K562 (cell line): ENCODE measurements around the gene SYNRG. TPM values are rescaled to one million over a fixed set of nuclear protein-coding genes. Genes with fewer than 3 reads are reported as not detected.

Experiments used
- ATAC-seq: fragments of 200-7000 bp; cut with Tn5 transposase; 3 replicates; pipeline ENCODE4 v1.9.1; 2020; ENCODE audit warnings: moderate library complexity
- BruUV-seq: library from RNA; stranded (reverse); fragments of 400-500 nt; replicated peaks from 2 replicates; lab custom pipeline; 2021; lab: Mats Ljungman, UMichigan
- CTCF ChIA-PET: fragments of 300-600 bp; formaldehyde crosslinking; extraction: SDS; loops from one replicate; lab custom pipeline; 2021; ENCODE audit warnings: low intra/inter-chr PET ratio; lab: Yijun Ruan, JAX
- POLR2A ChIA-PET: fragments of 300-600, 350-650 bp; sonication (Branson Sonifier 250); formaldehyde crosslinking; extraction: SDS; loops from one replicate; lab custom pipeline; 2021; ENCODE audit warnings: antibody characterized with exemption, inconsistent platforms; lab: Yijun Ruan, JAX
- DNase-seq, 4 experiments: peaks; one replicate each; pipeline versions ENCODE4 v3.0.0 to v3.0.0-alpha.2; 2011 to 2018; ENCODE audit warnings: low spot score in 3 of 4, mixed read lengths in 3 of 4; ENCODE audit errors: extremely low read depth in 1 of 4
- FAIRE-seq: peaks from 2 replicates; lab custom pipeline; 2011; peaks lifted over from hg19 to GRCh38; lab: Jason Lieb, UNC
- H2AFZ ChIP-seq: 2 replicates; pipeline ENCODE4 v1.6.0; 2011; ENCODE audit warnings: low read depth, low read length, control low read depth, inconsistent platforms
- H3K27ac ChIP-seq: fragments of 200-600 bp; 3 replicates; pipeline ENCODE4 v1.8.0; 2011; ENCODE audit warnings: low read depth, mild to moderate bottlenecking, control low read depth, inconsistent platforms, low read length, moderate library complexity, mixed read lengths; ENCODE audit errors: extremely low read depth
- H3K27me3 ChIP-seq, 2 experiments: fragments of 300-600 bp in 1 of 2; 2 replicates in 1 of 2; 3 replicates in 1 of 2; pipeline versions ENCODE4 v1.6.0 to v1.8.0; 2011; ENCODE audit warnings: inconsistent platforms in 2 of 2, low read length in 2 of 2, mild to moderate bottlenecking in 1 of 2, mixed read lengths in 1 of 2, moderate library complexity in 1 of 2; ENCODE audit not compliant: control insufficient read depth in 2 of 2, insufficient read depth in 2 of 2
- H3K36me3 ChIP-seq: fragments of 300-600 bp; 3 replicates; pipeline ENCODE4 v1.8.0; 2011; ENCODE audit warnings: mild to moderate bottlenecking, low read length, inconsistent platforms; ENCODE audit not compliant: control insufficient read depth, insufficient read depth
- H3K4me1 ChIP-seq, 2 experiments: fragments of 200-600 bp in 1 of 2; replicated peaks in 1 of 2; 2 replicates in 1 of 2; 3 replicates in 1 of 2; pipeline versions ENCODE4 v1.5.1 to v1.8.0; 2011; ENCODE audit warnings: inconsistent platforms in 2 of 2, low read length in 2 of 2, mild to moderate bottlenecking in 1 of 2, mixed read lengths in 1 of 2, moderate library complexity in 1 of 2; ENCODE audit not compliant: control insufficient read depth in 2 of 2, insufficient read depth in 2 of 2
- H3K4me2 ChIP-seq: 2 replicates; pipeline ENCODE4 v1.6.1; 2011; ENCODE audit warnings: low read length, control low read depth, inconsistent platforms, mixed read lengths; ENCODE audit not compliant: insufficient read depth
- H3K4me3 ChIP-seq: fragments of 200-600 bp; sonication (generic), shearing (Covaris generic); 2 replicates; pipeline ENCODE4 v1.5.1; 2016; ENCODE audit warnings: control low read depth, inconsistent platforms
- H3K79me2 ChIP-seq: fragments of 200-600 bp; 3 replicates; pipeline ENCODE4 v1.8.0; 2011; ENCODE audit warnings: low read length, inconsistent platforms; ENCODE audit not compliant: control insufficient read depth, insufficient read depth
- H3K9ac ChIP-seq, 2 experiments: 2 replicates each; pipeline versions ENCODE4 v1.6.0 to v1.6.1; 2011; ENCODE audit warnings: low read depth in 2 of 2, low read length in 2 of 2, control low read depth in 1 of 2, inconsistent platforms in 1 of 2, mild to moderate bottlenecking in 1 of 2, mixed read lengths in 1 of 2; ENCODE audit not compliant: insufficient read depth in 1 of 2
- H3K9me1 ChIP-seq: one replicate; pipeline ENCODE4 v1.6.0; 2011; ENCODE audit warnings: inconsistent platforms, mild to moderate bottlenecking, low read length, moderate library complexity; ENCODE audit not compliant: control insufficient read depth, insufficient read depth
- H3K9me3 ChIP-seq: replicated peaks from 2 replicates; pipeline ENCODE4 v1.5.1; 2011; ENCODE audit warnings: low read depth, low read length, inconsistent platforms; ENCODE audit not compliant: control insufficient read depth, insufficient read depth
- H4K20me1 ChIP-seq: replicated peaks from 2 replicates; pipeline ENCODE4 v1.6.1; 2011; ENCODE audit warnings: low read length, inconsistent platforms, mixed read lengths; ENCODE audit not compliant: control insufficient read depth, insufficient read depth
- HNRNPLL ChIP-seq: fragments of 200-400 bp; formaldehyde crosslinking; IDR thresholded peaks from 2 replicates; pipeline ENCODE4 v1.6.1; 2017; ENCODE audit warnings: low read length, low read depth, mild to moderate bottlenecking; ENCODE audit not compliant: poor library complexity, severe bottlenecking
- KLF10 ChIP-seq: fragments of 250-450 bp; sonication (Bioruptor Pico); IDR thresholded peaks from 2 replicates; pipeline ENCODE4 v1.6.1; 2021; ENCODE audit warnings: matching md5 sums
- MYBL2 ChIP-seq, 2 experiments: fragments of 450-650 bp in 1 of 2; sonication (generic) in 1 of 2; formaldehyde crosslinking in 1 of 2; IDR thresholded peaks; 2 replicates each; pipeline versions ENCODE4 v1.6.1 to v1.8.1; 2017 to 2022; ENCODE audit warnings: borderline replicate concordance in 1 of 2, inconsistent platforms in 1 of 2, low read depth in 1 of 2, mild to moderate bottlenecking in 1 of 2, missing genetic modification reagents in 1 of 2, moderate library complexity in 1 of 2
- NCOA6 ChIP-seq: fragments of 450-650 bp; IDR thresholded peaks from 2 replicates; pipeline ENCODE4 v1.6.1; 2017; ENCODE audit warnings: mild to moderate bottlenecking
- NCOR1 ChIP-seq: fragments of 450-650 bp; IDR thresholded peaks from 2 replicates; pipeline ENCODE4 v1.6.1; 2016; ENCODE audit warnings: mild to moderate bottlenecking, moderate library complexity
- NR2C1 ChIP-seq, 2 experiments: fragments of 450-650 bp; IDR thresholded peaks; 2 replicates each; pipeline ENCODE4 v1.6.1; 2017; ENCODE audit warnings: mild to moderate bottlenecking in 2 of 2, antibody characterized with exemption in 1 of 2, inconsistent platforms in 1 of 2, missing compliant biosample characterization in 1 of 2, missing genetic modification characterization in 1 of 2
- RFX5 ChIP-seq: IDR thresholded peaks from 2 replicates; pipeline ENCODE4 v1.6.1; 2011; ENCODE audit warnings: low read depth, mild to moderate bottlenecking, improper control_type of control experiment, low read length
- RHOXF2B ChIP-seq: fragments of 250-450 bp; sonication (Bioruptor Pico); conservative IDR thresholded peaks from 2 replicates; pipeline ENCODE4 v1.5.1; 2021
- RNF2 ChIP-seq: sonication (generic); IDR thresholded peaks from 2 replicates; pipeline ENCODE4 v1.6.1; 2016
- SIN3A ChIP-seq, 2 experiments: fragments of 150-350 bp in 1 of 2; IDR thresholded peaks; 2 replicates each; pipeline ENCODE4 v1.6.1; 2011 to 2016; ENCODE audit warnings: borderline replicate concordance in 2 of 2, low read depth in 2 of 2, low read length in 2 of 2, mild to moderate bottlenecking in 2 of 2, moderate library complexity in 2 of 2; ENCODE audit not compliant: control insufficient read depth in 1 of 2
- TEAD1 ChIP-seq, 2 experiments: fragments of 450-650 bp in 1 of 2; sonication (generic) in 1 of 2; formaldehyde crosslinking; IDR thresholded peaks; 2 replicates each; pipeline versions ENCODE4 v1.4.0 to v1.8.0; 2020 to 2022; ENCODE audit warnings: mild to moderate bottlenecking in 2 of 2, missing genetic modification reagents in 1 of 2
- ZNF140 ChIP-seq: fragments of 250-450 bp; sonication (Bioruptor Pico); IDR thresholded peaks from 2 replicates; pipeline ENCODE4 v1.8.0; 2021; ENCODE audit warnings: moderate library complexity, mild to moderate bottlenecking, inconsistent platforms
- ZNF224 ChIP-seq: sonication (generic); formaldehyde crosslinking; IDR thresholded peaks from 2 replicates; pipeline ENCODE4 v1.8.0; 2022; ENCODE audit warnings: mild to moderate bottlenecking, missing genetic modification reagents
- ZNF551 ChIP-seq: fragments of 250-450 bp; sonication (Bioruptor Pico); IDR thresholded peaks from 2 replicates; pipeline ENCODE4 v1.5.0; 2021; ENCODE audit warnings: mild to moderate bottlenecking, moderate library complexity
- ZNF699 ChIP-seq: fragments of 250-450 bp; sonication (Bioruptor Pico); IDR thresholded peaks from 2 replicates; pipeline ENCODE4 v1.8.0; 2021; ENCODE audit warnings: mild to moderate bottlenecking, moderate library complexity; ENCODE audit not compliant: insufficient replicate concordance
- WGBS: fragments of 100-300 bp; shearing (Covaris generic); methylation state at CpG from one replicate; pipeline ENCODE4 v1.1.6; 2016; ENCODE audit warnings: low coverage, mixed read lengths; ENCODE audit not compliant: insufficient coverage; ENCODE audit errors: missing lambda C conversion rate; 5-methylcytosine and 5-hydroxymethylcytosine counted together
- in situ Hi-C: fragments of 300-500 bp; cut with MboI; formaldehyde crosslinking; loops from 4 replicates; pipeline ENCODE4 v1.15.0; 2018; ENCODE audit warnings: inconsistent platforms, mixed read lengths
- intact Hi-C: fragments of 100-400 bp; cut with micrococcal nuclease; formaldehyde crosslinking; loops from 2 replicates; pipeline ENCODE4 v1.14.2; 2022
- polyA plus RNA-seq, 8 experiments: library from polyadenylated mRNA; depleted of rRNA in 4 of 8; stranded (reverse) in 5 of 8; unstranded in 3 of 8; fragments of >200 nt; fragmentation: Nextera tagmentation in 2 of 8; fragmentation: Illumina TruSeq in 1 of 8; extraction: Ambion mirVana in 2 of 8; extraction: Trizol in 1 of 8; gene quantifications; 2 replicates each; pipeline versions ENCODE4 v1.2.1 to v1.2.3, GENCODE V29; 2011 to 2014; ENCODE audit warnings: inconsistent platforms in 1 of 8, missing spikeins in 1 of 8
- total RNA-seq, 7 experiments: library from RNA; depleted of rRNA in 6 of 7; stranded (reverse); fragments of >200 nt in 6 of 7; fragmentation: Illumina TruSeq in 2 of 7; extraction: Trizol in 2 of 7; gene quantifications; 2 replicates each; pipeline versions ENCODE4 v1.2.1 to v1.2.3, GENCODE V29; 2011 to 2021; ENCODE audit warnings: low replicate concordance in 1 of 7

SYNRG gene
- total and polyA plus RNA-seq, 9 of the 15 experiments (the other 6 are each of a cell fraction or from before 2014, with no cell fraction given) = 2.9 to 28.2 (median 15.1) TPM

DNA sequence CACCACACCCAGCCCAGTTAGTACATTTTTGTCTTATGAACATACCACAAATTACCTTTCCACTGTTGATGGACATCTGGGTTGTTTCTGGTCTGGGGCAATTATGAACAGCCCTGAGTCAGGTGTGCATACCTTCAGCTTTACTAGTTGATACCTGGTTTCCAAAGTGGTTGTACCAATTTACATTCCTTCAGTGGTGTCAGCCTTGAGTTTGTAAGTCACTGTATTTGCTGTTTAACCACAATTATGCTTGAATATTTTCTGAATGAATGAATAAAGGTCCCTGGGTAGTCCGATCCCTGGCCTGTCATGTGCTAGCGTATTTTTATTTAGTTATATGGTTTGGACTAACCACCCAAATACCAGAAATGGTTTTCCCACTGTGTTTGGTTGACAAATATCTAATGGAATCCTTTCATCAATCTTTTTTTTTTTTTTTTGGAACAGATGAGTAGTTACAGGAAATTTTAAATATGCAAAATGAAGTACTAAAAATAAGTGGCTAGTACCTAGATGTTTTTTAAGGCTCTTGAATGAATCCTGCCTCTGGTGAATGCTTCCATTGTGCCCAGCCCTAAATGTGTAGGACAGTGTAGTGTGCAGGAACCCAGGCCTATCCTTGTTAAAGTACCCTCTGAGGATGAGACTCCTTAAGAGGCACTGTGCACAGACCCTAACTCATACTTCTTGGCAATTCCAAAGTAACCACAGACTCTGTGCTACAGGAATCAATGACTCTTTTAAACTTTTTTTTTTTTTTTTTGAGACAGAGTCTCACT lies 115.8 kb downstream of the SYNRG start:
- H2AFZ ChIP-seq = no peak overlapping the region
- intact Hi-C loops (no loop called here), in situ Hi-C loops (no loop called here)
- DNase-seq (no peak), FAIRE-seq (no peak), ATAC-seq (no peak)
- ChIA-PET CTCF (interaction anchor here (0.6 kb wide), 2 partner anchors 119 to 926 kb away, joined by 3 to 4 read pairs; no protein-coding TSS in a partner anchor), POLR2A (interaction anchor here (1.1 kb wide), 1 partner anchor 9 kb away, joined by 3 read pairs; no protein-coding TSS in a partner anchor)
- no peak for TF ChIP-seq NR2C1 (IDR thresholded peaks at IDR 0.05)
- no peak for TF ChIP-seq NR2C1 (tag; IDR thresholded peaks at IDR 0.05)
- no peak for TF ChIP-seq TEAD1 (CRISPR knock-in tag; IDR thresholded peaks at IDR 0.05)
- no peak for TF ChIP-seq ZNF551 (CRISPR knock-in tag)
- TF ChIP-seq HNRNPLL = no peak
- no peak for TF ChIP-seq NCOR1
- no peak for TF ChIP-seq RHOXF2B (CRISPR knock-in tag)
- TF ChIP-seq MYBL2 (IDR thresholded peaks at IDR 0.05; ENCODE audit: low read depth) = no peak
- no peak for TF ChIP-seq MYBL2 (CRISPR knock-in tag; IDR thresholded peaks at IDR 0.05; ENCODE audit: borderline replicate concordance)
- no peak for TF ChIP-seq NCOA6
- no peak for TF ChIP-seq SIN3A (IDR thresholded peaks at IDR 0.05; ENCODE audit: borderline replicate concordance in 2 of 2, control insufficient read depth in 1 of 2, low read depth in 2 of 2, low read length in 2 of 2)
- TF ChIP-seq ZNF699 (CRISPR knock-in tag) = no peak
- TF ChIP-seq ZNF224 (CRISPR knock-in tag) = no peak
- TF ChIP-seq ZNF140 (CRISPR knock-in tag) = no peak
- no peak for TF ChIP-seq RNF2
- no peak for TF ChIP-seq KLF10
- no peak for TF ChIP-seq RFX5
- no peak overlapping the region for H3K4me3 ChIP-seq
- BruUV-seq = no TSS peak
- H3K36me3 ChIP-seq = no peaks in the 10 kb centered on the region
- H3K9ac ChIP-seq = no peak overlapping the region
- no peak overlapping the region; the same call in 1 of the 2 replicates for H3K4me2 ChIP-seq
- no peaks in the 10 kb centered on the region for H3K9me3 ChIP-seq
- peaks cover 3 to 24% of the 10 kb centered on the region in 2 experiments; a peak in 4 of 5 replicates for H3K4me1 ChIP-seq
- H3K9me1 ChIP-seq = no peaks in the 10 kb centered on the region
- H3K27me3 ChIP-seq = no peaks in the 10 kb centered on the region
- no peak overlapping the region for H3K27ac ChIP-seq
- WGBS = 97% methylated on average over 2 of the region's 2 CpGs
- H4K20me1 ChIP-seq = no peaks in the 10 kb centered on the region
- peaks cover 77% of the 10 kb centered on the region for H3K79me2 ChIP-seq
